Ammon's horn (tissue), 1 donor: ENCODE data around the gene GORASP2.
A peak's percentile ranks its signal among the peaks of the same experiment; 100 is the strongest.
"Not testable (repeated sequence)": the region's sequence is repeated elsewhere in the genome, so short reads cannot be mapped to it uniquely, and the experiment has no call there.

Source experiments
- DNase-seq: peaks from one replicate; pipeline ENCODE4 v3.0.0-alpha.2; 2016; ENCODE audit warnings: low spot score

Gene GORASP2

DNA sequence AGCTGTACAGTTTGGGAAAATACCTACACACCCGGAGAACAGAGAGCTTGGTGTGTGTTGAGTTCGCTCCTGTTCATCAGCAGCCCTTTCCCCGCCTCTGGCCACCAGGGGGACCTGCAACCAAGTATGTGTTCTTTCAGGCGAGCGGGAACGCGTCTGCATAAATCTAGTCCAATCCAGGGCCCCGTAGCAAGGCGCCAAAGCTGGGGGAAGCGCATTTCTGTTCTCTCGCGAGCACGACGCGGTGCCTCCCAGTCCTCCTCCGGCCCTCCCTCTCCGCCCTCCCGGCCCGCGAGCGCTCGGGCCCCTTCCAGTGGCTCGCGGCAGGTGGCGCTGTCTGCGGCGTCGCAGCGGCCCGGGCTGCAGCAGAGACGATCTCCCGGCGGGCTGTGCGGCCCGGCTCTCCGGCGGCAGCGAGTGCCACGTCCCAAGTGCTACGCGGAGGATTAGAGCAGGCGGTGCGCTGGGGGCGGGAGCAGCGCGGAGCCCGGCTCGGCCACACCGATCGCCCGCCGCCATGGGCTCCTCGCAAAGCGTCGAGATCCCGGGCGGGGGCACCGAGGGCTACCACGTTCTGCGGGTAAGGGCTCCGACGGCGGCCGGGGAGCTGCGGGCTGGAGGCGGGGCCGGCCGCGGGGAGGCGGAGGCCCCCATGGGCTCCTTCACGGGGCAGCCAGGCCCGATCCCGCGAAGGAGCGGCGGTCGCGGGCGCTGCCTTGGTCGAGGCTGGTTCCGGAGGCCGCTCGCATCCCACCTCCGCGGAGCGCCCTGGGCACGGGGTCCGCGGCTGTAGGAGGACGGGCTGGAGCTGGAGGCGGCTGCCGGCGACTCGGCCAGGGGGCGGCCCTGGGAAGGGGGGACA, at the start of gene GORASP2:
Gene GORASP2 (plus strand): TSS at position 430 of the 862 bp plus-strand sequence. CDS start 88 bp downstream, at position 518.
- peak; percentile 99 for DNase-seq

- no peak for DNase-seq
Observed at GRCh38 chr2:170881840-170882239, 47.2 kb upstream of the GORASP2 start.

DNA sequence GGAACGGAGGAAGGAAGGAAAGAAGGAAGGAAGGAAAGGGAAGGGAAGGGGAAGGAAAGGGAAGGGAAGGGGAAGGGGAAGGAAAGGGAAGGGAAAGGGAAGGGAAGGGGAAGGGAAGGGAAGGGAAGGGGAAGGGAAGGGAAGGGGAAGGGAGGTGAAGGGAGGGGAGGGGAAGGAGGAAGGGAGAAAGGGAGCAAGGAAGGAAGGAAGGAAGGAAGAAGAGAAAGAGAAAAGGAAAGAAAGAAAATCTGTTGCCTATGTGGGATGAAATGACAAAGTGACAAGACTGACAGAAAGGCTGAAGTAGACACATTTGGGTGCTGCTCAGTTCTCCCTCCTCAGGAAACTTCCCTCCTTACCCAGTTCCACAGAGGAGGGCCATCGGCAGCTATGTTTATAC, 46.3 kb upstream of the GORASP2 start:
- DNase-seq: no peak

- no peak for DNase-seq
Observed at GRCh38 chr2:170883683-170884082, 45.4 kb upstream of the GORASP2 start.

GRCh38 chr2:170885130-170885791, 43.8 kb upstream of the GORASP2 start:
- no peak for DNase-seq

DNA sequence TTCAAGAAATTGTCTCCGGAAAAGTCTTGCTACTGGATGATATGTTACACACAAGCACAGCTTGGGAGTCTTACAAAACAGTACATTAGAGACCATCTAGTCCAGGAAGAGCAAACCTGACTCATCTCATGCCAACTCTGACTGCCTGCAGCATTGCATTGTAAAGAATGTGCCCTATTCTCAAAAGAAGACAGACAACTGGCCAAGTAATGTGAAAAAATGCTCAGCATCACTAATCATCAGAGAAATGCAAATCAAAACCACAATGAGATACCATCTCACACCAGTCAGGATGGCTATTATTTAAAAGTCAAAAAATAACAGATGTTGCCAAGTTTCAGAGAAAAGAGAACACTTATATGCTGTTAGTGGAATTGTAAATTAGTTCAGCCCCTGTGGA, 42.7 kb upstream of the GORASP2 start:
- DNase-seq: no peak

- DNase-seq: no peak
Observed at GRCh38 chr2:170887496-170887895, 41.6 kb upstream of the GORASP2 start.

- no peak for DNase-seq
Observed at GRCh38 chr2:170887896-170888295, 41.2 kb upstream of the GORASP2 start.

DNA sequence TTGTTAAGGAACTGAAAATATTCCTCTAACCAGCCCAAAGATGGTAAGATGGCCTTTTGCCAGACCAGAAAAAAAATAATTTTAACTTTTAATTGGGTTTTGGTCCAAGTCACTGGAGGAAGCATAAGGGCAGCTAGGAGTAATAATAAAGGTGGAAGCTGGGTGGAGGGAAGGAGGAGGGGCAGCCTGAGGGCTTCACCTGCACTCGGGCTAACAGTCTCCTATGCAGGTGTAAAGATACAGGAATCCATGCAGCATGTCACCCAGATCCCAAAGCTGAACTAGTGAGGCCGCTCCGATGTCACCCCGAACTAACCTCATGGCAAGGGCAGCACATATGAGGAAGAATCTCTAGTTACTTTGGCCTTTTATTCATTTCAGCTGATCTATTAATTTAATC, 37.2 kb upstream of the GORASP2 start:
- DNase-seq: no peak

DNA sequence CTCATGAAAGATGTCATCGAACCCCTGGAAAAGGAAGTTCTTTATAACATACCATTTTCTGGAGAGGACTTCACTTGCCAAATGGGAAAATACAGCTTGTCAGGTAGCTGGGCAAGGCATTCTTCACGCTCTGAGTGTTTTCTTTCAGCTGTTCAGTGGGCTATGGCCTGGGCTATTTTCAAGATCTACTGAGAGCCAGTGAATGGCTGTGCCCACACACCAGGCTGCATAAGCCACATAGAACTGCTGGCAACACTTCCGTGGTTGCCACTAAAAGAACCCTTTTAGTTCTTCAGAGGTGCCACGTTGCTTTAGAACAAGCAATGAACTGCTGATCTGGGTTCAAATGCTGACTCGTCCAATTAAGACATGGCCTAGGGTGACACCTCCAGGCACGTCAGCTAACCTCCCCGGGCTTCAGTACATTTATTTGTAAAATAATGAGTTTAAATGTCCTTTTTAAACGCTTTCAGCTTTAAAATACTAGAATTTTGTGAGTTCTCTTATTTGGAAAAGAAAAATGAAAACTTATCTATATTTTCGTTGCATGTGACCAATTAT, 36.6 kb upstream of the GORASP2 start:
- DNase-seq: no peak

GRCh38 chr2:170895023-170895757, 33.9 kb upstream of the GORASP2 start:
- DNase-seq: no peak

DNA sequence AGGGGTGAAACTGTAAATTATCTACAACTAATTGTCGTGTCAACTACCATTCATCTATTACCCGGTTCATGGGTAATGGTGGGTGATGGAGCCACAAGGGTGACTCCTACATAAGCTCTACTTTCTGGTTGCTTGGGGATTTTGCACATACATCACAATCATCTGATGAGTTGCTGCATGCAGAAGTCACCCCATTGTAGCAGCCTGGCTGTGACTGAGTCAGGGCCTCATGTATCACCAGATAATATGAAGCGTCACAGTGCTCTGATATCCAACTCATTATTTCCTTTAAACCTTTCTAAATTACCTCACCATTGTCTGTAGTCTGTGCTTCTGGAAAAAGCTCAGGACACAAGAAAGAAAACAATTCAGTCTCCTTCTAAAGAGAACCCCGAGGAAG, 32.4 kb upstream of the GORASP2 start:
- DNase-seq: no peak

GRCh38 chr2:170897108-170897507, 31.9 kb upstream of the GORASP2 start:
- no peak for DNase-seq

- DNase-seq: no peak
Observed at GRCh38 chr2:170905864-170906263, 23.2 kb upstream of the GORASP2 start.

GRCh38 chr2:170911314-170911889, 17.7 kb upstream of the GORASP2 start:
- no peak for DNase-seq

DNA sequence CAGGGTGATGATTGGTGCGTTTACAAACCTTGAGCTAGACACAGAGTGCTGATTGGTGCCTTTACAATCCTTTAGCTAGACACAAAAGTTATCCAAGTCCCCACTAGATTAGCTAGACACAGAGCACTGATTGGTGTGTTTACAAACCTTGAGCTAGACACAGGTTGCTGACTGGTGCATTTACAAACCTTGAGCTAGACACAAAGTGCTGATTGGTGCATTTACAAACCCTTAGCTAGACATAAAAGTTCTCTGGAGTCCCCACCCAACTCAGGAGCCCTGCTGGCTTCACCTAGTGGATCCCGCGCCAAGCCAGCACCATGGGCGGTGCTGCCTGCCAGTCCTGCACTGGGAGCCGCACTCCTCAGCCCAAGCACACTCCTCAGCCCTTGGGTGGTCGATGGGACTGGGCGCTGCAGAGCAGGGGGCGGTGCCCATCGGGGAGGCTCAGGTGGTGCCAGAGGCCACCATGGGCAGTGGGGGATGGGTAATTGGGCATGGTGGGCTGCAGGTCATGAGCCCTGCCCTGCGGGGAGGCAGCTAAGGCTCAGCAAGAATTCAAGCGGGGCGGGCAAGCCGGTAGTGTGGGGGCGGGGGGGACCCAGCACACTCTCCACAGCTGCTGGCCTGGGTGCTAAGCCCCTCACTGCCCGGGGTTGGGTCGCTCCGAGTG, 13.9 kb upstream of the GORASP2 start:
- not testable (repeated sequence) for DNase-seq

DNA sequence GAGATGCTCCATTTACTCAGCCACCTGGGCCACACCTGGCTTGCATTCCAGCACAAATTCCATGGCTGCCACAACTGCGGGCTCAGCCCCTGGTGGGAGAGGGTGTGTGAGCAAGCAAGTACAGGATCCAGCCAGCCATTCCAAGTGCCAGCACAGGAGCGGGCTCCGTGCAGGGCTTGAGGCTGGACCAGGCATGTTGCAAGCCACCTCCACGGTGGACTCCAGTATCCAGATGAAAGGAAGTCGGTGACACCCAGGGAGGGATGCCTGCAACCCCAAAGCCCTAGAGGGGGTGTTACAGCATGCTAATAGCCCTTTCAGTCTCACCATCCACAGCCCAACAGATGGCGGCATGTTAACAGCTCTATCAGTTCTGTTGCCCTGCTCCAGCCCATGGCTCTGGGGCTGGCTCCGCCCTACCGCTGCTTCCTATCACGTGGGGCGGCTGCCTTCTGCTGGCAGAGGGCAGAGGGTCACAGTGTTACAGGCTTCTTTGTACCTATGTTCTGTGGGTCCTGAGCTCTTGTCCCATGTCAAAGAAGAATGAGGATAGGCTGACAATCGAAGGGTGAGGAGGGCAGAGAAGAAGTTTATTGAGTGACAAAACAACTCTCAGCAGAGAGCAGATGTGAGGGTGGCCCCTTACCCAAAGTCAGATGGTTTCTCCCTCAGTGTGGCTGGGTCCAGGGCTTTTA, 11.7 kb upstream of the GORASP2 start:
- DNase-seq: no peak

GRCh38 chr2:170917957-170918356, 11.1 kb upstream of the GORASP2 start:
- no peak for DNase-seq

DNA sequence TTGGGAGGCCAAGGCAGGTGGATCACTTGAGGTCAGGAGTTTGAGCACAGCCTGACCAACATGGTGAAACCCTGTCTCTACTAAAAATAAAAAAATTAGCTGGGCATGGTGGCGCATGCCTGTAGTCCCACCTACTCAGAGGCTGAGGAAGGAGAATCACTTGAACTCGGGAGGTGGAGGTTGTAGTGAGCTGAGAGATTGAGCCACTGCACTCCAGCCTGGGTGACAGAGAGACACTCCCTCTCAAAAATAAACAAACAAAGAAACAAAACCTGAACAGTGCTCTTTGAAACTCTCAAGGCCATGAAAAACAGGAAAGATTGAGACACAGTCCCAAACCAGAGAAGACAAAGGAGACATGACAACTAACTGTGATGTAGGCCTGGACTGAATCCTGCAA, 7.2 kb upstream of the GORASP2 start:
- not testable (repeated sequence) for DNase-seq

GRCh38 chr2:170922634-170923494, 6.2 kb upstream of the GORASP2 start:
- no peak for DNase-seq
